Measurements from ENCODE around the gene NECAB2.

The NECAB2 gene

DNA sequence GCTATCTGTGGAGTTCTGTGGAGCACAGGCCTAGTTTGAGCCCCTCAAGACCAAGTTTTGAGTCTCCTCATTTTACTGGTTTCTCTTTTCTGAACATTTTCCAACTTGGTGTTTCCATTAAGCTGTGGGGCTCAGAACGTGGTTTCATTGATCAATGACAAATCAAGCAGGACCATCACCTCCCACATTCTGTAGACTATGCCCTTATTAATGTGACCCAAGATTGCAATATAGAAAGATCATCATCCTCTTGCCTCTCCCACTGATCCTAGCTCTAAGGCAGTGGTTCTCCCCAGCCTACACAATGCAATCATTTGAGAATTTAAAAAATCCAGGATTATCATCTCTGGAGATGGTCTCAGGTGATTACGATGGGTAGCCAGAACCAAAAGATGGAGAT, 30.8 kb upstream of the NECAB2 start:
- Histone ChIP-seq H3K36me3 (ENCODE audit: insufficient read depth, low read length) (no peaks in the 10 kb centered on the region), H3K4me2 (ENCODE audit: insufficient read depth, low read length) (no peak overlapping the region), H3K9ac (ENCODE audit: low read depth, low read length) (no peak overlapping the region), H3K4me3 (ENCODE audit: low read depth in 1 of 2, low read length in 2 of 2) (no peak overlapping the region), H3K4me1 (ENCODE audit: insufficient read depth, low read length) (no peaks in the 10 kb centered on the region), H3K27ac (ENCODE audit: low read length) (no peak overlapping the region), H3K9me3 (ENCODE audit: insufficient read depth, low read length, severe bottlenecking) (no peaks in the 10 kb centered on the region), H3K27me3 (ENCODE audit: insufficient read depth, low read length, poor library complexity) (no peaks in the 10 kb centered on the region), H4K20me1 (ENCODE audit: insufficient read depth, low read length) (no peaks in the 10 kb centered on the region), H2AFZ (ENCODE audit: low read depth, low read length) (no peak overlapping the region), H3K79me2 (ENCODE audit: insufficient read depth, low read length) (no peaks in the 10 kb centered on the region)
- ATAC-seq (ENCODE audit: insufficient read depth, low read depth) (no peak), DNase-seq (no peak)
- no peak for TF ChIP-seq EZH2 (IDR thresholded peaks at IDR 0.05; ENCODE audit: borderline replicate concordance, low read depth, low read length, severe bottlenecking)
- no peak for TF ChIP-seq CTCF (IDR thresholded peaks at IDR 0.05; ENCODE audit: borderline replicate concordance, extremely low read depth, low read length, poor library complexity, severe bottlenecking)

GRCh38 chr16:83937922-83938885, 29.8 kb upstream of the NECAB2 start:
- H3K27ac ChIP-seq (ENCODE audit: low read length), result no peak overlapping the region
- H3K9me3 ChIP-seq (ENCODE audit: insufficient read depth, low read length, severe bottlenecking), result no peaks in the 10 kb centered on the region
- DNase-seq (no peak), ATAC-seq (ENCODE audit: insufficient read depth, low read depth) (no peak)
- H2AFZ ChIP-seq (ENCODE audit: low read depth, low read length), result no peak overlapping the region
- H3K79me2 ChIP-seq (ENCODE audit: insufficient read depth, low read length), result no peaks in the 10 kb centered on the region
- TF ChIP-seq CTCF (IDR thresholded peaks at IDR 0.05; ENCODE audit: borderline replicate concordance, extremely low read depth, low read length, poor library complexity, severe bottlenecking) (no peak), EZH2 (IDR thresholded peaks at IDR 0.05; ENCODE audit: borderline replicate concordance, low read depth, low read length, severe bottlenecking) (no peak)
- no peaks in the 10 kb centered on the region for H3K4me1 ChIP-seq (ENCODE audit: insufficient read depth, low read length)
- no peaks in the 10 kb centered on the region for H3K36me3 ChIP-seq (ENCODE audit: insufficient read depth, low read length)
- H3K9ac ChIP-seq (ENCODE audit: low read depth, low read length), result no peak overlapping the region
- no peak overlapping the region for H3K4me3 ChIP-seq (ENCODE audit: low read depth in 1 of 2, low read length in 2 of 2)
- no peak overlapping the region for H3K4me2 ChIP-seq (ENCODE audit: insufficient read depth, low read length)
- no peaks in the 10 kb centered on the region for H4K20me1 ChIP-seq (ENCODE audit: insufficient read depth, low read length)
- no peaks in the 10 kb centered on the region for H3K27me3 ChIP-seq (ENCODE audit: insufficient read depth, low read length, poor library complexity)

- Histone ChIP-seq H3K79me2 (ENCODE audit: insufficient read depth, low read length) (no peaks in the 10 kb centered on the region), H3K27ac (ENCODE audit: low read length) (no peak overlapping the region), H3K4me1 (ENCODE audit: insufficient read depth, low read length) (no peaks in the 10 kb centered on the region), H3K27me3 (ENCODE audit: insufficient read depth, low read length, poor library complexity) (no peaks in the 10 kb centered on the region), H3K36me3 (ENCODE audit: insufficient read depth, low read length) (no peaks in the 10 kb centered on the region), H3K9ac (ENCODE audit: low read depth, low read length) (no peak overlapping the region), H3K9me3 (ENCODE audit: insufficient read depth, low read length, severe bottlenecking) (no peaks in the 10 kb centered on the region), H3K4me3 (ENCODE audit: low read depth in 1 of 2, low read length in 2 of 2) (no peak overlapping the region), H2AFZ (ENCODE audit: low read depth, low read length) (no peak overlapping the region), H4K20me1 (ENCODE audit: insufficient read depth, low read length) (no peaks in the 10 kb centered on the region), H3K4me2 (ENCODE audit: insufficient read depth, low read length) (no peak overlapping the region)
- DNase-seq, result no peak
- ATAC-seq (ENCODE audit: insufficient read depth, low read depth), result no peak
- no peak for TF ChIP-seq CTCF (IDR thresholded peaks at IDR 0.05; ENCODE audit: borderline replicate concordance, extremely low read depth, low read length, poor library complexity, severe bottlenecking)
- no peak for TF ChIP-seq EZH2 (IDR thresholded peaks at IDR 0.05; ENCODE audit: borderline replicate concordance, low read depth, low read length, severe bottlenecking)
These were observed 28.7 kb upstream of the NECAB2 start for GRCh38 chr16:83939266-83939855.
